GM18951 (cell line): ENCODE data around the gene U2AF2.

Source experiments
- POLR2A ChIP-seq: IDR thresholded peaks from 4 replicates; pipeline ENCODE4 v1.6.1; 2011; ENCODE audit warnings: mild to moderate bottlenecking; ENCODE audit not compliant: insufficient read length, insufficient read depth; ENCODE audit errors: extremely low read depth
- in situ Hi-C: fragments of 300-500 bp; cut with MboI; formaldehyde crosslinking; loops from one replicate; pipeline ENCODE4 v1.12.0; 2022; ENCODE audit warnings: low sequenced_read_pairs, mixed read lengths, inconsistent platforms; ENCODE audit not compliant: unreplicated experiment

The U2AF2 gene

GRCh38 chr19:55691561-55692481 lies 37.0 kb downstream of the U2AF2 start:
- no peak for TF ChIP-seq POLR2A
- in situ Hi-C loops = no loop called here

GRCh38 chr19:55692681-55693081 lies 37.8 kb downstream of the U2AF2 start:
- no peak for TF ChIP-seq POLR2A
- in situ Hi-C loops = no loop called here

- in situ Hi-C loops = no loop called here
- TF ChIP-seq POLR2A = no peak
Measured at GRCh38 chr19:55693336-55693974, 38.6 kb downstream of the U2AF2 start.

- in situ Hi-C loops = no loop called here
- no peak for TF ChIP-seq POLR2A
Measured at GRCh38 chr19:55694241-55694655, 39.4 kb downstream of the U2AF2 start.

- in situ Hi-C loops = no loop called here
- no peak for TF ChIP-seq POLR2A
Measured at GRCh38 chr19:55694656-55695491, 40.0 kb downstream of the U2AF2 start.

- in situ Hi-C loops = no loop called here
- no peak for TF ChIP-seq POLR2A
Measured at GRCh38 chr19:55695511-55696290, 40.9 kb downstream of the U2AF2 start.

- in situ Hi-C loops = no loop called here
- TF ChIP-seq POLR2A = no peak
Measured at GRCh38 chr19:55696301-55697068, 41.6 kb downstream of the U2AF2 start.

- in situ Hi-C loops = no loop called here
- TF ChIP-seq POLR2A = no peak
Measured at GRCh38 chr19:55697069-55697440, 42.2 kb downstream of the U2AF2 start.

- in situ Hi-C loops = no loop called here
Measured at GRCh38 chr19:55697698-55698097, 42.9 kb downstream of the U2AF2 start.

GRCh38 chr19:55698256-55698655 lies 43.4 kb downstream of the U2AF2 start:
- in situ Hi-C loops = no loop called here
- no peak for TF ChIP-seq POLR2A

More at GRCh38 chr19:55697698-55698097, 42.9 kb downstream of the U2AF2 start:
- TF ChIP-seq POLR2A = no peak

GRCh38 chr19:55699221-55699620 lies 44.4 kb downstream of the U2AF2 start:
- TF ChIP-seq POLR2A = no peak
- in situ Hi-C loops = no loop called here

GRCh38 chr19:55700813-55701212 lies 46.0 kb downstream of the U2AF2 start:
- no peak for TF ChIP-seq POLR2A
- in situ Hi-C loops = no loop called here
